HFFc6 (cell line): ENCODE measurements around the gene RER1. TPM values are rescaled to one million over a fixed set of nuclear protein-coding genes. Genes with fewer than 3 reads are reported as not detected.
A peak's percentile ranks its signal among the peaks of the same experiment; 100 is the strongest.

Source experiments
- DNase-seq: peaks from one replicate; pipeline ENCODE4 v3.0.0-alpha.2; 2018
- H3K27ac Mint-ChIP-seq: 2 replicates; pipeline ENCODE4 v1.8.0; 2020; ENCODE audit warnings: mild to moderate bottlenecking, mixed read lengths
- H3K27me3 Mint-ChIP-seq: 2 replicates; pipeline ENCODE4 v1.8.0; 2021; ENCODE audit warnings: mild to moderate bottlenecking, moderate library complexity, mixed read lengths; ENCODE audit not compliant: insufficient read depth
- H3K36me3 Mint-ChIP-seq: 2 replicates; pipeline ENCODE4 v1.8.0; 2021; ENCODE audit warnings: low read depth, mixed read lengths
- H3K4me1 Mint-ChIP-seq: 2 replicates; pipeline ENCODE4 v1.8.0; 2020; ENCODE audit warnings: low read depth, mixed read lengths
- H3K4me3 Mint-ChIP-seq: 2 replicates; pipeline ENCODE4 v1.8.0; 2020; ENCODE audit warnings: mild to moderate bottlenecking, moderate library complexity, mixed read lengths
- H3K9me3 Mint-ChIP-seq: 2 replicates; pipeline ENCODE4 v1.8.0; 2020; ENCODE audit warnings: mild to moderate bottlenecking, mixed read lengths
- CTCF ChIP-seq: fragments of 200-600 bp; sonication (generic); IDR thresholded peaks from 2 replicates; pipeline ENCODE4 v1.5.0; 2021; ENCODE audit warnings: antibody characterized with exemption, mild to moderate bottlenecking
- total RNA-seq, 6 experiments: library from RNA; stranded (reverse); fragmentation: NEBNext Ultra II Directional; extraction: Animal tissue kit (Norgen Biotek cat#: 25700); gene quantifications; 2 replicates in 1 of 6; 3 replicates in 5 of 6; pipeline ENCODE4 v1.2.3, GENCODE V29; 2021

RER1 gene
- total RNA-seq, 6 experiments from 2014 or later: 254 to 303 (median 283) TPM

- no peaks in the 10 kb centered on the region for H3K9me3 Mint-ChIP-seq
- H3K4me1 Mint-ChIP-seq: peaks cover 14% of the 10 kb centered on the region
- H3K36me3 Mint-ChIP-seq: peaks cover 13% of the 10 kb centered on the region
- DNase-seq: no peak
- no peak overlapping the region for H3K27ac Mint-ChIP-seq
- peaks cover 5% of the 10 kb centered on the region for H3K27me3 Mint-ChIP-seq
- H3K4me3 Mint-ChIP-seq: no peak overlapping the region
- TF ChIP-seq CTCF: peak; percentile 40; the same call in 1 of the 2 replicates
Measured at GRCh38 chr1:2406451-2407041, 14.9 kb downstream of the RER1 start.

- DNase-seq: no peak
- H3K27ac Mint-ChIP-seq: peak overlapping the region; percentile 26; the same call in 1 of the 2 replicates
- H3K27me3 Mint-ChIP-seq: peaks cover 5% of the 10 kb centered on the region
- no peak for TF ChIP-seq CTCF
- H3K4me1 Mint-ChIP-seq: peaks cover 14% of the 10 kb centered on the region
- no peak overlapping the region for H3K4me3 Mint-ChIP-seq
- H3K9me3 Mint-ChIP-seq: no peaks in the 10 kb centered on the region
- H3K36me3 Mint-ChIP-seq: peaks cover 13% of the 10 kb centered on the region
Measured at GRCh38 chr1:2407166-2407990, 15.7 kb downstream of the RER1 start.

- H3K27ac Mint-ChIP-seq: no peak overlapping the region
- no peak for DNase-seq
- no peak for TF ChIP-seq CTCF
- peaks cover 5% of the 10 kb centered on the region for H3K27me3 Mint-ChIP-seq
- peaks cover 10% of the 10 kb centered on the region for H3K36me3 Mint-ChIP-seq
- no peak overlapping the region for H3K4me3 Mint-ChIP-seq
- no peaks in the 10 kb centered on the region for H3K9me3 Mint-ChIP-seq
- peaks cover 14% of the 10 kb centered on the region for H3K4me1 Mint-ChIP-seq
Measured at GRCh38 chr1:2407991-2408275, 16.3 kb downstream of the RER1 start.

GRCh38 chr1:2408456-2408855 is 16.8 kb downstream of the RER1 start:
- no peak for DNase-seq
- H3K27me3 Mint-ChIP-seq: peaks cover 5% of the 10 kb centered on the region
- no peak overlapping the region for H3K27ac Mint-ChIP-seq
- peaks cover 8% of the 10 kb centered on the region for H3K36me3 Mint-ChIP-seq
- TF ChIP-seq CTCF: no peak
- H3K4me3 Mint-ChIP-seq: no peak overlapping the region
- H3K4me1 Mint-ChIP-seq: peaks cover 14% of the 10 kb centered on the region
- no peaks in the 10 kb centered on the region for H3K9me3 Mint-ChIP-seq

- Mint-ChIP-seq H3K4me1 (peaks cover 16% of the 10 kb centered on the region), H3K27me3 (peaks cover 5% of the 10 kb centered on the region), H3K4me3 (no peak overlapping the region; the same call in 1 of the 2 replicates), H3K9me3 (no peaks in the 10 kb centered on the region), H3K27ac (no peak overlapping the region), H3K36me3 (peaks cover 3% of the 10 kb centered on the region)
- no peak for DNase-seq
- TF ChIP-seq CTCF: no peak
Measured at GRCh38 chr1:2408859-2409276, 17.2 kb downstream of the RER1 start.
